ENCODE measurements around the gene TCEAL3.
"Not testable (repeated sequence)": the region's sequence is repeated elsewhere in the genome, so short reads cannot be mapped to it uniquely, and the experiment has no call there.

TCEAL3 gene

DNA sequence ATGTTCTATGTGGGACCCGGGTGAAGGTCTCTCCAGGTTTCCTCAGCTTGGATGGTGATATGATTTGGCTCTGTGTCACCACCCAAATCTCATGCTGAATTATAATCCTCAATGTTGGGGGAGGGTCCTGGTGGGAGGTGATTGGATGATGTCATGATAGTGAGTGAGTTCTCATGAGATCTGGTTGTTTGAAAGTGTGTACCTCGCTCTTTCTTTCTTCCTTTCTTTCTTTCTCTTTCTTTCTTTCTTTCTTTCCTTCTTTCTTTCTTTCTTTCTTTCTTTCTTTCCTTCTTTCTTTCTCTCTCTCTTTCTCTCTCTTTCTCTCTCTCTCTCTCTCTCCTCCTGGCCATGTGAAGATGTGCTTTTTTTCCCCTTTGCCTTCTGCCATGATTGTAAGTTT is 51.7 kb downstream of the TCEAL3 start:
- not testable (repeated sequence) for H2BK5ac ChIP-seq (ENCODE audit: low read length); H3K79me1 ChIP-seq (ENCODE audit: low read length); H4K8ac ChIP-seq (ENCODE audit: low read depth, low read length); H2AK5ac ChIP-seq (ENCODE audit: low read length); H2BK120ac ChIP-seq (ENCODE audit: low read depth, low read length); H3K27ac ChIP-seq (ENCODE audit: low read depth, low read length); H3K4me1 ChIP-seq (ENCODE audit: control insufficient read depth, low read depth, low read length); H3K79me2 ChIP-seq (ENCODE audit: control insufficient read depth, insufficient read depth, low read length); H3K23ac ChIP-seq (ENCODE audit: low read length); H3K4ac ChIP-seq (ENCODE audit: low read depth, low read length); H3K4me3 ChIP-seq (ENCODE audit: low read length); H3K36me3 ChIP-seq (ENCODE audit: control insufficient read depth, insufficient read depth, low read length); H3K4me2 ChIP-seq (ENCODE audit: low read length); H4K5ac ChIP-seq (ENCODE audit: low read length); H2BK15ac ChIP-seq (replicated peaks; ENCODE audit: low read depth); H3K18ac ChIP-seq (ENCODE audit: low read length); H3K9ac ChIP-seq (ENCODE audit: low read length); H3K56ac ChIP-seq (ENCODE audit: low read length); H3K27me3 ChIP-seq (ENCODE audit: insufficient read depth, low read length, poor library complexity); DNase-seq
- no CpG with 5 or more reads among the region's 2 CpGs for WGBS (ENCODE audit: extremely low coverage, insufficient coverage, low lambda C conversion rate)

Measured in mesendoderm (in vitro differentiated cells).